NCI-H2107 (cell line): Measurements from ENCODE around the gene SERPINB1.
"Not testable (repeated sequence)": the region's sequence is repeated elsewhere in the genome, so short reads cannot be mapped to it uniquely, and the experiment has no call there.

Source experiments
- DNase-seq: peaks from one replicate; lab custom pipeline; 2025; lab: John Stamatoyannopoulos, UW

SERPINB1 gene

GRCh38 chr6:2866171-2866846, 24.6 kb upstream of the SERPINB1 start:
- DNase-seq: no peak

DNA sequence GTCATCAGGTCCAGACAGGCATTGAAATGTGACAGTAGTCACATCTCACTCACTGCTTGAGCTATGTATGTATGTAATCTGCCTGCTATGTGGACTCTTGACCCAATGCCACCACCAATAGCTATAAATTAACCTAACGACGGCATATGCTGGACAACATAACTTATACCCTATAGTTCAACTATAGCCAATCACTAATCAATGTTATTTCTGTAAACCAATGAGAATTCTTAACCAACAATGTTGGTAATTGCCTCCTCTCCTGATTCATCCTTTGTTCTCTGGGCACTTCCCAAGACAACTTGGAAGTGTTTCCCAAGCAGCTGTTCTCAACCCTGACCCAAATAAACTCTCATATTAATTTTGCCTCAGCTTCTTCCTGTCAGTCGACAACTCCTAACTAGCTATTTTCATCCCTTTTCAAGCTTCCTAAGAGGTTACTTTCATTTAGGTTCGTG, 24.1 kb upstream of the SERPINB1 start:
- DNase-seq: no peak

DNA sequence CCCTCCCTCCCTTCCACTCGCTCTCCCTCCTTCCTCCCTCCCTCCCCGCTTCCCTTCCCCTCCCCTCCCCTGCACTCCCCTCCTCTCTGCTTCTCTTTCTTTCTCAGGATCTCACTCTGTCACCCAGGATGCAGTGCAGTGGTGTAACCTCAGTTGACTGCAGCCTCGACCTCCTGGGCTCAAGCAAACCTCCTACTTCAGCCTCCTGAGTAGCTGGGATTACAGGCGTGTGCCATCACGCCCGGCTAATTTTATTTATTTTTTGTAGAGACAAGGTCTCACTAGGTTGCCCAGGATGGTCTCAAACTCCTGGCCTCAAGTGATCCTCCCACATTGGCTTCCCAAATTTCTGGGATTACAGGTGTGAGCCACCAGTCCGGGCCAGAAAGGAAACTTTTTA, 23.6 kb upstream of the SERPINB1 start:
- DNase-seq: no peak

GRCh38 chr6:2863901-2864300, 22.2 kb upstream of the SERPINB1 start:
- DNase-seq: no peak

DNA sequence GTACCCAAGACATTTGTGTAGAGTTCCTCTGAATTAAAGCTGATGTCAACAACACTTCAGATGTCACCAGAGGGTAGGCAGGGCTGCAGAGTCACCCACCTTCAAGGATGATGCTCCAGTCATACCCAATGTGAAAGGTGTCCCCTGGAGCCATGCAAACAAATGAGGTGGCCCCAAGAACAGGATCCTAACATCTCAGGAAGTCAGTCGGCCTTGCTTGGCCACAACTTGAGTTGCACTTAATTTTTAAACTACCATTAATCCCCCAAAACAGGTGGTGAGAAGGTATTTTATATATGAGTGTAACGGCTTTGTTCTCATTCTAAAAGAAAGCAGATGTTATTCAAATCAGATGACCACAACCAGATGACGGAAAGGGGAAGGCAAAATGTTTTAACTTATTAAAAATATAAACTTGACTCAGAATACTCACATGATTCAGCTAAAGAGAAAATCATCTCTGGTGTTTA, 21.1 kb upstream of the SERPINB1 start:
- DNase-seq: no peak

GRCh38 chr6:2861822-2862164, 20.1 kb upstream of the SERPINB1 start:
- DNase-seq: no peak

- no peak for DNase-seq
These were observed 19.6 kb upstream of the SERPINB1 start for GRCh38 chr6:2861060-2861821.

DNA sequence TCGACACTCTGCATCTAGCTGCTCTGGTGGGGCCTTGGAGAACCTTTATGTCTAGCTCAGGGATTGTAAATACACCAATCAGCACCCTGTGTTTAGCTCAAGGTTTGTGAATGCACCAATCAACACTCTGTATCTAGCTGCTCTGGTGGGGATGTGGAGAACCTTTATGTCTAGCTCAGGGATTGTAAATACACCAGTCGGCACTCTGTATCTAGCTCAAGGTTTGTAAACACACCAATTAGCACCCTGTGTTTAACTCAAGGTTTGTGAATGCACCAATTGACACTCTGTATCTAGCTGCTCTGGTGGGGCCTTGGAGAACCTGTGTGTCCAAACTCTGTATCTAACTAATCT, 19.0 kb upstream of the SERPINB1 start:
- not testable (repeated sequence) for DNase-seq

GRCh38 chr6:2859798-2860705, 18.4 kb upstream of the SERPINB1 start:
- not testable (repeated sequence) for DNase-seq

GRCh38 chr6:2859185-2859700, 17.6 kb upstream of the SERPINB1 start:
- no peak for DNase-seq

GRCh38 chr6:2857580-2858337, 16.1 kb upstream of the SERPINB1 start:
- DNase-seq: no peak

GRCh38 chr6:2857185-2857579, 15.5 kb upstream of the SERPINB1 start:
- DNase-seq: no peak

DNA sequence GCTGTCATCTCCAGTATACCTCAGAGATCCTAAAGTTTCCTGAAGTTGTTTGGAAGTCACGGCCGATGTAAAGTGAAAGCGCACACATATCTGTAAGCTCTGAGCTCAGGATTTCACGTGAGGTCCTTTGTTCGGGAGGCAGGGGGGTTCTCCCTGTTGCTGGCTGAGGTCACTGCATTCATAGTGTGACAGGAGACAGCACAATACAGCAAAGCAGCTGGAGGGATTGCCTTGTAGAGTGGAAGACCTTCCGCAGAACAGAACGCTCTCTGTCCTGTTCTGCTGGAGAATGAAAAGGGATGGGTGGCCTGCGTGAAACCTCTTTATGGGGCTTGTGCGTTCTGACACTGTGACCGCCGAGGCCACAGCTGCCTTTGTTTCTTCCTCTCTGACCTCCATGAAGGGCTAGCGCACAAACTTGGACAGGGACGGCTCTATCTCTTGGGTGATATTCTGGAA, 13.4 kb upstream of the SERPINB1 start:
- no peak for DNase-seq

- DNase-seq: no peak
These were observed 12.8 kb upstream of the SERPINB1 start for GRCh38 chr6:2854396-2854982.

- DNase-seq: no peak
These were observed 12.2 kb upstream of the SERPINB1 start for GRCh38 chr6:2853769-2854395.

DNA sequence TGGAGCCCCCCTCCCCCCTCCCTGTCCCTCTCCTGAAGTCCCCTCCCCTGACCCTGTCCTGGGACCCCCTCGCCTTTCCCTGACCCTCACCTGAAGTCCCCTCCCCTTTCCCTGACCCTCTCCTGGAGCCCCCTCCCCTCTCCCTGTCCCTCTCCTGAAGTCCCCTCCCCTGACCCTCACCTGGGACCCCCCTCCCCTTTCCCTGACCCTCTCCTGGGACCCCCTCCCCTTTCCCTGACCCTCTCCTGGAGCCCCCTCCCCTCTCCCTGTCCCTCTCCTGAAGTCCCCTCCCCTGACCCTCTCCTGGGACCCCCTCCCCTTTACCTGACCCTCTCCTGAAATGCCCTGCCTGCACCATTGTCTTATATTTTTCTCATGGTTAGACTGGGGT, 11.7 kb upstream of the SERPINB1 start:
- not testable (repeated sequence) for DNase-seq

- DNase-seq: no peak
These were observed 11.3 kb upstream of the SERPINB1 start for GRCh38 chr6:2852921-2853322.

DNA sequence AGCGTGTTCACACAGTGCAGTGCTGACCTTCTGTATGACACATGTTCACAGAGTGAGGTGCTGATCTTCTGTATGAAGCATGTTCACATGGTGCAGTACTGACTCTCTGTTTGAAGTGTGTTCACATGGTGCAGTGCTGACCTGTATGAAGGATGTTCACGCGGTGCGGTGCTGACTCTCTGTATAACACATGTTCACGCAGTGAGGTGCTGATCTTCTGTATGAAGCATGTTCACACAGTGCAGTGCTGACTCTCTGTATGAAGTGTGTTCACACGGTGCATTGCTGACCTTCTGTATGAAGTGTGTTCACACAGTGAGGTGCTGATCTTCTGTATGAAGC, 10.8 kb upstream of the SERPINB1 start:
- no peak for DNase-seq

- DNase-seq: no peak
These were observed 10.3 kb upstream of the SERPINB1 start for GRCh38 chr6:2851727-2852513.

- no peak for DNase-seq
These were observed 9.0 kb upstream of the SERPINB1 start for GRCh38 chr6:2850538-2851113.
